Duodenal mucosa (tissue), 2 donors: ENCODE data around the gene KCNH8.
"Not testable (repeated sequence)": the region's sequence is repeated elsewhere in the genome, so short reads cannot be mapped to it uniquely, and the experiment has no call there.

Source experiments
- H3K27ac ChIP-seq: one replicate; pipeline ENCODE4 v1.7.0; 2013; ENCODE audit warnings: low read depth, low read length
- H3K27me3 ChIP-seq, 2 donors: one replicate each; pipeline ENCODE4 v1.7.0; 2013; ENCODE audit warnings: low read length in 2 of 2, control low read depth in 1 of 2; ENCODE audit not compliant: insufficient read depth in 2 of 2, control insufficient read depth in 1 of 2
- H3K36me3 ChIP-seq, 2 donors: one replicate each; pipeline ENCODE4 v1.7.0; 2013; ENCODE audit warnings: low read length in 2 of 2, control low read depth in 1 of 2; ENCODE audit not compliant: insufficient read depth in 2 of 2, control insufficient read depth in 1 of 2
- H3K4me1 ChIP-seq, 2 donors: one replicate each; pipeline ENCODE4 v1.7.0; 2013; ENCODE audit warnings: low read length in 2 of 2, control low read depth in 1 of 2; ENCODE audit not compliant: insufficient read depth in 2 of 2, control insufficient read depth in 1 of 2
- H3K4me3 ChIP-seq, 2 donors: one replicate each; pipeline ENCODE4 v1.7.0; 2013; ENCODE audit warnings: low read length in 2 of 2, low read depth in 1 of 2
- H3K9ac ChIP-seq, 2 donors: one replicate each; pipeline ENCODE4 v1.7.0; 2013; ENCODE audit warnings: low read length in 2 of 2, low read depth in 1 of 2
- H3K9me3 ChIP-seq, 2 donors: one replicate each; pipeline ENCODE4 v1.7.0; 2013; ENCODE audit warnings: low read length in 2 of 2, control low read depth in 1 of 2; ENCODE audit not compliant: control insufficient read depth in 1 of 2

The KCNH8 gene

GRCh38 chr3:19147905-19148767 is at the start of gene KCNH8:
TSS of gene KCNH8 (plus strand) at chr3:19148510. CDS start at chr3:19148720, 210 bp downstream.
- H3K36me3 ChIP-seq = no peaks in the 10 kb centered on the region
- H3K9ac ChIP-seq = peak within 1 kb of the TSS; percentile 32 to 62
- H3K4me3 ChIP-seq = peak within 1 kb of the TSS; percentile 81 to 83
- H3K4me1 ChIP-seq = peaks cover 4 to 6% of the 10 kb centered on the region in 2 donors
- H3K27ac ChIP-seq = peak within 1 kb of the TSS; percentile 31
- H3K27me3 ChIP-seq = peaks cover 0 to 8% of the 10 kb centered on the region in 2 donors
- no peaks in the 10 kb centered on the region for H3K9me3 ChIP-seq

DNA sequence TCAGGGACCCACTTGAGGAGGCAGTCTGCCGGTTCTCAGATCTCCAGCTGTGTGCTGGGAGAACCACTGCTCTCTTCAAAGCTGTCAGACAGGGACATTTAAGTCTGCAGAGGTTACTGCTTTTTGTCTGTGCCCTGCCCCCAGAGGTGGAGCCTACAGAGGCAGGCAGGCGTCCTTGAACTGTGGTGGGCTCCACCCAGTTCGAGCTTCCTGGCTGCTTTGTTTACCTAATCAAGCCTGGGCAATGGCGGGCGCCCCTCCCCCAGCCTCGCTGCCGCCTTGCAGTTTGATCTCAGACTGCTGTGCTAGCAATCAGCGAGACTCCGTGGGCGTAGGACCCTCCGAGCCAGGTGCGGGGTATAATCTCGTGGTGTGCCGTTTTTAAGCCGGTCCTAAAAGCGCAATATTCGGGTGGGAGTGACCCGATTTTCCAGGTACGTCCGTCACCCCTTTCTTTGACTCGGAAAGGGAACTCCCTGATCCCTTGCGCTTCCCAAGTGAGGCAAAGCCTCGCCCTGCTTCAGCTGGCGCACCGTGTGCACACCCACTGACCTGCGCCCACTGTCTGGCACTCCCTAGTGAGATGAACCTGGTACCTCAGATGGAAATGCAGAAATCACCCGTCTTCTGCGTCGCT is 45.5 kb upstream of the KCNH8 start:
- not testable (repeated sequence) for H3K4me1 ChIP-seq, H3K4me3 ChIP-seq, H3K27me3 ChIP-seq

DNA sequence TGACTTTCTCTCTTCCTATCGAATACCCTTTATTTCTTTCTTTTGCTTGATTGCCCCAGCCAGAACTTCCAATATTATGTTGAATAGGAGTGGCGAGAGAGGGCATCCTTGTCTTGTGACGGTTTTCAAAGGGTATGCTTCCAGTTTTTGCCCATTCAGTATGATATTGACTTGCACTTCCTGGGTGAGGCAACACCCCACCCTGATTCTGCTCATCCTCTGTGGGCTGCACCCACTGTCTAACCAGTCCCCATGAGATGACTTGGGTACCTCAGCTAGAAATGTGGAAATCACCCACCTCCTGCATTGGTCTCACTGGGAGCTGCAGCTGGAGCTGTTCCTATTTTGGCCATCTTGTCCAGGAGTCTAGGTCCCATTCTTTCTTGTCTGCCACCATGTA is 44.8 kb upstream of the KCNH8 start:
- Histone ChIP-seq H3K27ac (no peak overlapping the region), H3K9ac (no peak overlapping the region), H3K4me1 (no peaks in the 10 kb centered on the region), H3K9me3 (no peaks in the 10 kb centered on the region), H3K36me3 (no peaks in the 10 kb centered on the region), H3K4me3 (no peak overlapping the region), H3K27me3 (no peaks in the 10 kb centered on the region)

More for the DNA sequence above, 45.5 kb upstream of the KCNH8 start:
- not testable (repeated sequence) for H3K9me3 ChIP-seq, H3K27ac ChIP-seq, H3K9ac ChIP-seq, H3K36me3 ChIP-seq

GRCh38 chr3:19104459-19104858 is 43.9 kb upstream of the KCNH8 start:
- Histone ChIP-seq H3K9me3 (no peaks in the 10 kb centered on the region), H3K27ac (no peak overlapping the region), H3K4me1 (no peaks in the 10 kb centered on the region), H3K27me3 (no peaks in the 10 kb centered on the region), H3K36me3 (no peaks in the 10 kb centered on the region), H3K4me3 (no peak overlapping the region), H3K9ac (no peak overlapping the region)

DNA sequence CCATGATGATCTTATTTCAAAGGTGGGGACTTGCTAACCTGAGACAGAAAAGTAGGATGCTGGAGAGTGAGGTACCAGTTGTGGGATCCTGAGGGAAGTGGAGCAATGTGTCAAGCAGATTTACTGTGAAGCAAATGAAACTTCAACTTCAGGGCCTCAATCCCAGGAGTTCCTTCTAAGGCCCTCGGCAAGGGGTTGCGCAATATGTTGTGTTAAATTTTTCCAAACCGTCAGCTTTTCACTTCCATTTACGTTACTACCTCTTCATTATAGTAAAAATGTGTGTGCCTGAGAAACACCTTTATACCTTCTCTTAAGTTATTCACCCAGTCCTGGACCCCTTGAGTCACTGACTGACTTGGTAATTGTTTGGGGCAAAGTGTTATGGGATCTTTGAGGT is 42.5 kb upstream of the KCNH8 start:
- Histone ChIP-seq H3K27me3 (no peaks in the 10 kb centered on the region), H3K36me3 (no peaks in the 10 kb centered on the region), H3K4me3 (no peak overlapping the region), H3K27ac (no peak overlapping the region), H3K9me3 (no peaks in the 10 kb centered on the region), H3K4me1 (no peaks in the 10 kb centered on the region), H3K9ac (no peak overlapping the region)

DNA sequence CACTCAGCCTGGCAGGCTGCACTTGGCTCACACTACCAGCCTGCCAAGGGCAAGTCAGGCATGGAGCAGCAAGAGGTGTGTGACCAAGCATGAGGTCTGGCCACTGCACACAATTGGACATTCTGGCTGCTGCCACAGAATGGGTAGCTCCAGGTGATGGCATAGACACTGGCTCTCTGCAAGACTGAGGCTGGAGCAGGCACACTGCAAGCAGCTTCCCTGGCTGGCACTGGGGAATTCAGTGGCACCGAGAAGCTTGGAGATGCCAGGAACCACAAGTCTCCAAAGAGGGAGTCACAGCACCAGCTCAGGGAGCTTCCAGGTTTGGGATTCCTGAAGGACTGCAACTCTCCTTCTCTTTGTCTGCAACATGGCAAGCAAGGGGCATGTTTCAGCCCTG is 42.0 kb upstream of the KCNH8 start:
- no peaks in the 10 kb centered on the region for H3K9me3 ChIP-seq

GRCh38 chr3:19107719-19108118 is 40.6 kb upstream of the KCNH8 start:
- H3K27ac ChIP-seq = no peak overlapping the region
- H3K4me3 ChIP-seq = no peak overlapping the region
- H3K9ac ChIP-seq = no peak overlapping the region
- no peaks in the 10 kb centered on the region for H3K36me3 ChIP-seq
- H3K4me1 ChIP-seq = no peaks in the 10 kb centered on the region
- no peaks in the 10 kb centered on the region for H3K9me3 ChIP-seq
- H3K27me3 ChIP-seq = no peaks in the 10 kb centered on the region

More for the DNA sequence above, 42.0 kb upstream of the KCNH8 start:
- H3K27ac ChIP-seq = no peak overlapping the region
- H3K4me1 ChIP-seq = no peaks in the 10 kb centered on the region
- no peaks in the 10 kb centered on the region for H3K27me3 ChIP-seq
- H3K9ac ChIP-seq = no peak overlapping the region
- H3K4me3 ChIP-seq = no peak overlapping the region
- no peaks in the 10 kb centered on the region for H3K36me3 ChIP-seq

- no peak overlapping the region for H3K4me3 ChIP-seq
- H3K9me3 ChIP-seq = no peaks in the 10 kb centered on the region
- H3K27ac ChIP-seq = no peak overlapping the region
- H3K9ac ChIP-seq = no peak overlapping the region
- no peaks in the 10 kb centered on the region for H3K27me3 ChIP-seq
- no peaks in the 10 kb centered on the region for H3K36me3 ChIP-seq
- no peaks in the 10 kb centered on the region for H3K4me1 ChIP-seq
These were observed 37.9 kb upstream of the KCNH8 start for GRCh38 chr3:19110335-19110895.

DNA sequence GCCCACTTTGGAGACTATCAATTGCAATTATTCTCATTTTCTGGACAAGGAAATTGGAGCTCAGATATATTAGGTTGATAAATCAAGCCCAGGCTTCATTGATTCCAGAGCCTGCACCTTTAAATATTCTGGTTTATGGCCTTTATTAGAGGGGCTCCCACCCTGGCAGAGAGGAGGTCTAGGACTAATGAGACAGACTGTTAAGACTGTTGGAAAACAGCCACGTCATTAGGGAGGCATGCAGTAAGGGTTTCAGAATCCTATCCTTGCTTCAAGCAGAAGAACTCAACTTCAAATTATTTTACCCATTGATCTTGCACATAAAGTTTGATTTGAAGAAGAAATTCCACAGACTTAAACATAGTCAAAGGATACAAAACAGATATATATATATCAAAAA is 33.8 kb upstream of the KCNH8 start:
- Histone ChIP-seq H3K4me1 (no peaks in the 10 kb centered on the region), H3K9ac (no peak overlapping the region), H3K9me3 (no peaks in the 10 kb centered on the region), H3K27ac (no peak overlapping the region), H3K4me3 (no peak overlapping the region), H3K27me3 (no peaks in the 10 kb centered on the region), H3K36me3 (no peaks in the 10 kb centered on the region)

GRCh38 chr3:19116239-19116638 is 32.1 kb upstream of the KCNH8 start:
- Histone ChIP-seq H3K27ac (no peak overlapping the region), H3K4me3 (no peak overlapping the region), H3K27me3 (no peaks in the 10 kb centered on the region), H3K9me3 (no peaks in the 10 kb centered on the region), H3K9ac (no peak overlapping the region), H3K36me3 (no peaks in the 10 kb centered on the region), H3K4me1 (no peaks in the 10 kb centered on the region)
